T-helper 17 cell (primary cell): ENCODE results near the gene PEX26. TPM values are rescaled to one million over a fixed set of nuclear protein-coding genes. Genes with fewer than 3 reads are reported as not detected.
"Not testable (repeated sequence)": the region's sequence is repeated elsewhere in the genome, so short reads cannot be mapped to it uniquely, and the experiment has no call there.

Experiments
- ATAC-seq: fragments of 150-1000 bp; cut with Tn5 transposase; 2 replicates; pipeline ENCODE4 v1.10.0; 2021; ENCODE audit warnings: mild to moderate bottlenecking, moderate library complexity
- DNase-seq, 3 donors: peaks; one replicate each; pipeline versions ENCODE4 v3.0.0 to v3.0.0-alpha.2; 2020 to 2021
- H3K9me3 ChIP-seq: one replicate; pipeline ENCODE4 v1.7.0; 2013; ENCODE audit warnings: low read length, mild to moderate bottlenecking; ENCODE audit not compliant: control insufficient read depth, poor library complexity, severe bottlenecking
- H3K27ac Mint-ChIP-seq: one replicate; pipeline ENCODE4 v1.8.0; 2022; ENCODE audit warnings: mild to moderate bottlenecking, moderate library complexity, mixed read lengths
- H3K27me3 Mint-ChIP-seq: one replicate; pipeline ENCODE4 v1.8.0; 2022; ENCODE audit warnings: mixed read lengths
- H3K36me3 Mint-ChIP-seq: one replicate; pipeline ENCODE4 v1.8.0; 2022; ENCODE audit warnings: low read depth, mixed read lengths
- H3K4me1 Mint-ChIP-seq: one replicate; pipeline ENCODE4 v1.8.0; 2022; ENCODE audit warnings: mild to moderate bottlenecking, mixed read lengths
- H3K4me3 Mint-ChIP-seq: one replicate; pipeline ENCODE4 v1.8.0; 2022; ENCODE audit warnings: mild to moderate bottlenecking, moderate library complexity, mixed read lengths
- total RNA-seq, 4 donors: library from RNA in 2 of 4; stranded (reverse) in 2 of 4; gene quantifications; one replicate each; pipeline ENCODE4 v1.2.3 and lab custom pipeline; 2022 to 2026

The PEX26 gene
- total RNA-seq (10 to 100 TPM; 28.4 to 37.3 TPM), total RNA-seq (lab: John Stamatoyannopoulos, UW) (59.5 to 71.4 reads per million in 2 donors)

- no peaks in the 10 kb centered on the region for H3K9me3 ChIP-seq
- Mint-ChIP-seq H3K27ac (peak within 1 kb of the TSS; percentile 96), H3K4me1 (peaks cover 44% of the 10 kb centered on the region), H3K4me3 (peak within 1 kb of the TSS; percentile 98), H3K36me3 (peaks cover 18% of the 10 kb centered on the region), H3K27me3 (no peaks in the 10 kb centered on the region)
- peak; percentile 99 for ATAC-seq
- peak; percentile 89 to 92 (median 92) for DNase-seq
These were observed at the start of gene PEX26 for GRCh38 chr22:18077639-18078328. TSS of gene PEX26 (plus strand) at chr22:18077990. CDS start at chr22:18078377, 387 bp downstream.

- no peak for ATAC-seq
- H3K27ac Mint-ChIP-seq = no peak overlapping the region
- H3K36me3 Mint-ChIP-seq = peaks cover 2% of the 10 kb centered on the region
These were observed 48.8 kb upstream of the PEX26 start for GRCh38 chr22:18028817-18029527.

DNA sequence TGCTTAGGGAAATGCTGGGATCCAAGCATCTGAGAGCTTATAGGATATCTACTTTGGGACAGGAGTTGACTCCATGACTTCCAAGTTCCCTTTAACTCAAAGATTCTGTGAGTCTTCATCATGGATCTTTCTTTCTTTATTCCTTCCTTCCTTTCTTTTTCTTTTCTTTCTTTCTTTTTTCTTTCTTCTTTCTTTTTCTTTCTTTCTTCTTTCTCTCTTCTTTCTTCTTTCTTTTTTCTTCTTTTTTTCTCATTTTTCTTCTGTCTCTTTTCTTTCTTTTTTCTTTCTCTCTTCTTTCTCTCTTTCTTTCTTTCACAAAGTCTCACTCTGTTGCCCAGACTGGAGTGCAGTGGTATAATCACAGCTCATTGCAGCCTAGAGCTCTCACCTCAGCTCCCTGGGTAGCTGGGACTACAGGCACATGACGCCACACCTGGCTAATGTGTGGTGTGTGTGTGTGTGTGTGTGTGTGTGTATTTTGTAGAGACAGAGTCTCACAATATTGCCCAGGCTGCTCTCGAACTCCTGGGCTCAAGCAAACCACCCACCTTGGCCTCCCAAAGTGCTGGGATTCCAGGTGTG lies 48.0 kb upstream of the PEX26 start:
- DNase-seq (no peak), ATAC-seq (no peak)
- no peaks in the 10 kb centered on the region for H3K9me3 ChIP-seq
- peaks cover 7% of the 10 kb centered on the region for H3K4me1 Mint-ChIP-seq
- no peak overlapping the region for H3K27ac Mint-ChIP-seq
- H3K36me3 Mint-ChIP-seq = peaks cover 4% of the 10 kb centered on the region
- peaks cover 56% of the 10 kb centered on the region for H3K27me3 Mint-ChIP-seq
- H3K4me3 Mint-ChIP-seq = no peak overlapping the region

More at GRCh38 chr22:18028817-18029527, 48.8 kb upstream of the PEX26 start:
- Mint-ChIP-seq H3K4me1 (peaks cover 10% of the 10 kb centered on the region), H3K4me3 (no peak overlapping the region), H3K27me3 (peaks cover 51% of the 10 kb centered on the region)
- DNase-seq = no peak
- no peaks in the 10 kb centered on the region for H3K9me3 ChIP-seq

DNA sequence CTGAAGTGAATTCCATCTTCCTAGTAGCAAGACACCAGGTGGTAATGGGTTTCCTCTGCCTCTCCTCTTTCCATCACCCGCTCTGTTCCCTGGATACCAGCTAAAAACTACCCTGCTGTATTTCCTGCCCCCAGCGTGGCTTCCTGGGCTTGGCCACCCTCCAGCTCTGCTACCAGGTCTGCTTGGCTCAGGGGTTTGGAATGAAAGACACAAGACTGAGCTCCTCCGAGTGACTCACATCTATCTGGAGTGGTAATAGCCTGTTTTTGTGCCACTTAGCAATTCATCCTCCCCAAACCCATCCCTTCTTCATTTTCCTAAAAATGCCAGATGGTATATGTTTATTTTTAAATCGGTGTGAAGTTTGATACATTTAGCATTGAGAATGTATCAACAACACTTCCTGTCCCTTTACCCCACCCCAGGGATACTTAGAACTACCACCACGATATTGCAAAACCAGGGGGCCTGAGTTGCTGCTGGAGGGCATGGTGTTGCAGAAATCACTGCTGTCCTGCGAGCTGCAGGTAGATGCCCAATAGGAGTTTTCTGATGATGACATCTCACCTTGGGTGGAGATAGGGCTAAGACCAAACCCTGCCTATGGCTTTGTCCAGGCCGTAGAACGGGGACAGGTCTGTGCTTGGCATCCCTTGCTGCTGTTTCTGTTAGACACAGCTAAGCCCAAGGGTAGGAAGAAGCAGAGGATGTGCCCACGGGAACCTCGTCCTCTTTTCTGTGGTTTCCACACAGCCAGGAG lies 45.9 kb upstream of the PEX26 start:
- Mint-ChIP-seq H3K36me3 (peaks cover 4% of the 10 kb centered on the region), H3K27me3 (peaks cover 53% of the 10 kb centered on the region)

DNA sequence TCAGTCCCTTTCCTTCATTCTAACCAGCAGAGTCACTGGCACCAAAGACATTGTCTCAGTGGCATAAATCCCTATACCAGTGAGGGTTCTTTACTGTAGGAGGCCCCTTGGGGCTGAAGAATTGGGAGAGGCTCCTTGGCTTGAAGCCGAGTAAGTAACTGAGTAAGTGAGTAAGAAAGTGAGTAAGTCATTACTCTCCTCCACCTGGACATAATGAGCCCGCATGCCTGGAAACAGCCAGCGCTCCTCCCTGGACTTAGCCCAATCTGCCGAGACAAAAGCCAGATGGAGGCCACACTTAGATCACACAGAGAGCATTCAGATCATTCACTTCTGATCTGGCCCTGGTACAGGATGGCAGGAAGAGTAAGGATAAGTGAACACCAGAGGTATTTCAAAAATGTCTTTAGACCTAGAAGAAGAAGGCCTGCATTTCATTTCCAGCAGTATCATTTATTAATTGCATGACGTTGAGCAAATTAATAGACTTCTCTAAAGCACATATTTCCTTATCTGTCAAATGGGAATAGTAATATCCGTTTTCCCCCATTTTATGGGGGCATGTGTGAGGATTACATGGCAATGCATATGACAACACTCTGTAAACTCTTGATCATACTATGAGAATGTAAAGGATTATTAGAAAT lies 45.2 kb upstream of the PEX26 start:
- Mint-ChIP-seq H3K4me3 (no peak overlapping the region), H3K36me3 (peaks cover 5% of the 10 kb centered on the region), H3K27me3 (peaks cover 46% of the 10 kb centered on the region), H3K4me1 (peaks cover 4% of the 10 kb centered on the region), H3K27ac (no peak overlapping the region)
- DNase-seq (no peak), ATAC-seq (no peak)
- H3K9me3 ChIP-seq = no peaks in the 10 kb centered on the region

More for the DNA sequence above, 45.9 kb upstream of the PEX26 start:
- ATAC-seq = no peak
- Mint-ChIP-seq H3K4me1 (peaks cover 4% of the 10 kb centered on the region), H3K4me3 (no peak overlapping the region), H3K27ac (no peak overlapping the region)
- H3K9me3 ChIP-seq = no peaks in the 10 kb centered on the region
- DNase-seq = no peak

DNA sequence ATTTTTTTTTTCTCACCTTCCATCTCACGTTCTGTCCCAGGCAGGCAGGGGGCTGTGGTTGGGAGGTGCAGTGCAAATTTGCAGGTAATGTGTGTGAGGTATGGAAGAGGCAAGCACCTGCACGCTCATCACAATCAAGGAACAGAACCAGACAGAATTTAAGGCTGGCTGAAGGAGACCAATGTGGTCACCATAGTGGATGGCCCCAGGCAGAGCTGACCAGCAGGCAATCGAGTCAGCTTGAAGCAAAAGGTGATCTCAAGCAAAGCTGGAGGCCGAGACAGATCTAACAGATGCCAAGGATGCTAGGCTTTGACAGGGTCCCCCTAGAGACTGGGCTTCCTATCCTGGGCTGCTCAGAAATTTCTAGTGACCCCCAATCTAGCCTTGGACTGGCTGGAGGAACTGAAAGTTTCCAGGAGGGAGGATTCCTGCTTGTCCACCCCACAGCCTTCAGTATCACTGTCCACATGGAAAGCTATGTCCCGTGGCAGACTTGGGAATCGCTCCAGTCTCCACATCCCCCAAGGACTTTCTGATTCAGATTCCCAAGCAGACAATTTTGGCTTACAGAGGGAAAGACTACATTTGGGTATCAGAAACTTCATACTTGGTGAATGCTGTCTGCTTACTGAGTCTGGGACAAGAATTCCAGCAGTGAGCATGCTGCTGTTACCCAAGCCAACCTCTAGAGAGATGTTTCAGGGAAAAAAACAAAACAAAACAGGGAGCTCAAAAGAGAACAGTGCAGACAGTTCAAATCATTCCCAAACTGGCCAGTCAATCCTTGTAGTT lies 44.4 kb upstream of the PEX26 start:
- Mint-ChIP-seq H3K27me3 (peaks cover 38% of the 10 kb centered on the region), H3K4me1 (peaks cover 4% of the 10 kb centered on the region), H3K36me3 (peaks cover 6% of the 10 kb centered on the region), H3K27ac (no peak overlapping the region), H3K4me3 (no peak overlapping the region)
- DNase-seq = no peak
- H3K9me3 ChIP-seq = no peaks in the 10 kb centered on the region
- no peak for ATAC-seq

DNA sequence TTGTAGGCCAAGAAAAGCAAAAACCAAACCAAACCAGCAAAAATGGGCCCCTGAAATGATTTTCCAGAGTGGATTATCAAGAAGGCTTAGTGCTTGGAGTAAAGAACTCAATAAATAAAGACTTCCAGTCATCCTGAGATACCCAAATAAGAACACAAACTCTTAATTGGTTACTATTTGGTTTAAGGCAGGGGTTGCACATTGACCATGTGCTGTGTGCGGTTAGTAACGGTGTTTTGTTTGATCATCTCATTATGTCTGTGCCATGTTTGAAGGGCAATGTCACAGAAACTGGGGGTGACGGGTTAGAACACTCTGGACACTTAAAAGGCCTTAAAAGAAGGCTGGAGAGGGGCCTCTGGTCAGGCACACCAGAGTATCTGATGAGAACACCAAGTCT lies 43.7 kb upstream of the PEX26 start:
- H3K27ac Mint-ChIP-seq = no peak overlapping the region
- no peak overlapping the region for H3K4me3 Mint-ChIP-seq
- ATAC-seq (no peak), DNase-seq (no peak)
- H3K4me1 Mint-ChIP-seq = peaks cover 4% of the 10 kb centered on the region
- peaks cover 38% of the 10 kb centered on the region for H3K27me3 Mint-ChIP-seq
- H3K9me3 ChIP-seq = no peaks in the 10 kb centered on the region
- H3K36me3 Mint-ChIP-seq = peaks cover 6% of the 10 kb centered on the region

DNA sequence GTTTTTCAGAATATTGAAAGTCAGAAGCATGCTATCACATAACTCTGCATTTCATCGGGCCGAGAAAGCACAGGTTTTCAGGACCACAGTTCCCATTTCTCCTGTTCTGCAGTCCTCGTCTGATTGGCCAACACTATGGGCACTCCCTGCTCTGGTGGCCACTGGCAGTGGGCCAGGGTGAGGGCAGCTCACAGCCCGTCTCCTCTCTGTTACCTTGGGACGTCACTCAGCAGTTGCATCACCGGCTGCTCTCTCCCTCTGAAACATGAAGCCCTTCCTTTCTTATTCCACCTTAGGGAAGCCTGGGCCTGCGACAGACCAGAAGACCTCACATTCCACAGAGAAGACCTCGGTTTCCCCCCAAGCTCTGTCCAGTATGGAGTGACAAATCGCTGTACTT lies 42.0 kb upstream of the PEX26 start:
- Mint-ChIP-seq H3K36me3 (peaks cover 6% of the 10 kb centered on the region), H3K27me3 (peaks cover 39% of the 10 kb centered on the region), H3K27ac (no peak overlapping the region), H3K4me1 (peaks cover 4% of the 10 kb centered on the region), H3K4me3 (no peak overlapping the region)
- H3K9me3 ChIP-seq = no peaks in the 10 kb centered on the region
- ATAC-seq (no peak), DNase-seq (no peak)

DNA sequence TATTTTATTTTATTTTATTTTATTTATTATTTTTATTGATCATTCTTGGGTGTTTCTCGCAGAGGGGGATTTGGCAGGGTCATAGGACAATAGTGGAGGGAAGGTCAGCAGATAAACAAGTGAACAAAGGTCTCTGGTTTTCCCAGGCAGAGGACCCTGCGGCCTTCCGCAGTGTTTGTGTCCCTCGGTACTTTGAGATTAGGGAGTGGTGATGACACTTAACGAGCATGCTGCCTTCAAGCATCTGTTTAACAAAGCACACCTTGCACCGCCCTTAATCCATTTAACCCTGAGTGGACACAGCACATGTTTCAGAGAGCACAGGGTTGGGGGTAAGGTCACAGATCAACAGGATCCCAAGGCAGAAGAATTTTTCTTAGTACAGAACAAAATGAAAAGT lies 36.9 kb upstream of the PEX26 start:
- not testable (repeated sequence) for ATAC-seq, H3K4me3 Mint-ChIP-seq, H3K9me3 ChIP-seq, DNase-seq, H3K36me3 Mint-ChIP-seq, H3K4me1 Mint-ChIP-seq
- Mint-ChIP-seq H3K27ac (peak overlapping the region; percentile 21), H3K27me3 (peaks cover 21% of the 10 kb centered on the region)

DNA sequence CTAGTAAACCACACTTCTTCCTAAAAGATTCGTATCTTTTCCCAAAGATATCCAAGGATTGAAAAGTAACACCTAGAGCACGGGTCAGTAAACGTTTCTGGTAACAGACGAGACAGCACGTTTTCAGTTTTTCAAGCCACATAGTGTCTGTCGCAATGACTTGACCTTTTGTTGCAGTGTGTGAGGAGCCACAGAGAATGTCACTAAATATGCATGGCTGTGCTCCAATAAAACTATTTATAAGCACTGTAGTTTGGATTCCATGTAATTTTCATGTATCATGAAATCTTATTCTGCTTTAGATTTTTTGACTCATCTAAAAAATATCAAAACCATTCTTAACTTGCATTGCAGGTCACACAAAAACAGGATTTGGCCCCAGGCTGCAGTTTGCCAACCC lies 35.1 kb upstream of the PEX26 start:
- no peak for ATAC-seq
- Mint-ChIP-seq H3K36me3 (no peaks in the 10 kb centered on the region), H3K4me3 (no peak overlapping the region), H3K4me1 (no peaks in the 10 kb centered on the region), H3K27ac (no peak overlapping the region), H3K27me3 (peaks cover 12% of the 10 kb centered on the region)
- DNase-seq = no peak
- no peaks in the 10 kb centered on the region for H3K9me3 ChIP-seq

- H3K27ac Mint-ChIP-seq = no peak overlapping the region
- ATAC-seq = no peak
- H3K4me3 Mint-ChIP-seq = no peak overlapping the region
These were observed 33.1 kb upstream of the PEX26 start for GRCh38 chr22:18044548-18045271.

More at GRCh38 chr22:18044548-18045271, 33.1 kb upstream of the PEX26 start:
- peaks cover 5% of the 10 kb centered on the region for H3K27me3 Mint-ChIP-seq
- no peak for DNase-seq
- H3K9me3 ChIP-seq = no peaks in the 10 kb centered on the region
- H3K36me3 Mint-ChIP-seq = no peaks in the 10 kb centered on the region
- H3K4me1 Mint-ChIP-seq = no peaks in the 10 kb centered on the region
